GM10266 (cell line): Measurements from ENCODE around the gene WWOX.

Source experiments
- DNase-seq: peaks from one replicate; pipeline ENCODE4 v3.0.0; 2012; ENCODE audit errors: extremely low spot score
- CTCF ChIP-seq: IDR thresholded peaks from 2 replicates; pipeline ENCODE4 v1.5.1; 2012; ENCODE audit warnings: mild to moderate bottlenecking, low read depth; ENCODE audit not compliant: control insufficient read depth, insufficient read depth; ENCODE audit errors: missing control alignments

The WWOX gene

GRCh38 chr16:78102865-78103264 is 3.4 kb downstream of the WWOX start:
- no peak for TF ChIP-seq CTCF
- no peak for DNase-seq

- DNase-seq = no peak
- TF ChIP-seq CTCF = no peak
Measured at GRCh38 chr16:78105517-78105916, 6.1 kb downstream of the WWOX start.

GRCh38 chr16:78106686-78107085 is 7.2 kb downstream of the WWOX start:
- no peak for TF ChIP-seq CTCF
- DNase-seq = no peak

GRCh38 chr16:78108451-78108850 is 9.0 kb downstream of the WWOX start:
- no peak for TF ChIP-seq CTCF
- no peak for DNase-seq

GRCh38 chr16:78113258-78113657 is 13.8 kb downstream of the WWOX start:
- no peak for DNase-seq
- no peak for TF ChIP-seq CTCF

GRCh38 chr16:78115659-78116058 is 16.2 kb downstream of the WWOX start:
- no peak for DNase-seq
- no peak for TF ChIP-seq CTCF

- no peak for TF ChIP-seq CTCF
Measured at GRCh38 chr16:78116946-78117345, 17.5 kb downstream of the WWOX start.

More at GRCh38 chr16:78116946-78117345, 17.5 kb downstream of the WWOX start:
- no peak for DNase-seq
